H9 (cell line): ENCODE results near the gene SLC2A4RG. TPM values are rescaled to one million over a fixed set of nuclear protein-coding genes. Genes with fewer than 3 reads are reported as not detected.

ENCODE experiments used
- DNase-seq: peaks from one replicate; pipeline ENCODE4 v3.0.0-alpha.2; 2017
- H2AFZ ChIP-seq: one replicate; pipeline ENCODE4 v1.6.1; 2013; ENCODE audit warnings: mild to moderate bottlenecking, low read length, control low read depth, moderate library complexity
- H2AK5ac ChIP-seq: 2 replicates; pipeline ENCODE4 v1.6.1; 2013; ENCODE audit warnings: low read length, control low read depth, mixed read lengths; ENCODE audit not compliant: insufficient read length
- H2BK120ac ChIP-seq: one replicate; pipeline ENCODE4 v1.6.1; 2013; ENCODE audit warnings: low read depth, mild to moderate bottlenecking, low read length, control low read depth, inconsistent platforms; ENCODE audit not compliant: poor library complexity, severe bottlenecking
- H2BK12ac ChIP-seq: 2 replicates; pipeline ENCODE4 v1.6.1; 2013; ENCODE audit warnings: low read length, control low read depth, mixed read lengths, low read depth; ENCODE audit not compliant: insufficient read length
- H2BK15ac ChIP-seq: 2 replicates; pipeline ENCODE4 v1.6.1; 2013; ENCODE audit warnings: low read depth, low read length, control low read depth
- H2BK20ac ChIP-seq: one replicate; pipeline ENCODE4 v1.6.1; 2013; ENCODE audit warnings: low read depth, mild to moderate bottlenecking, low read length, control low read depth, inconsistent platforms; ENCODE audit not compliant: poor library complexity, severe bottlenecking
- H2BK5ac ChIP-seq: 2 replicates; pipeline ENCODE4 v1.6.1; 2013; ENCODE audit warnings: low read length, control low read depth, mixed read lengths; ENCODE audit not compliant: insufficient read length
- H3K14ac ChIP-seq: 2 replicates; pipeline ENCODE4 v1.6.1; 2013; ENCODE audit warnings: low read length, control low read depth; ENCODE audit not compliant: insufficient read depth
- H3K18ac ChIP-seq: 2 replicates; pipeline ENCODE4 v1.6.1; 2013; ENCODE audit warnings: low read depth, mild to moderate bottlenecking, mixed read lengths, low read length, control low read depth; ENCODE audit not compliant: insufficient read length
- H3K23ac ChIP-seq: 2 replicates; pipeline ENCODE4 v1.6.1; 2013; ENCODE audit warnings: low read length, control low read depth, mixed read lengths, low read depth; ENCODE audit not compliant: insufficient read length
- H3K23me2 ChIP-seq: 2 replicates; pipeline ENCODE4 v1.6.1; 2013; ENCODE audit warnings: low read depth, mild to moderate bottlenecking, mixed read lengths, low read length, control low read depth; ENCODE audit not compliant: insufficient read length, poor library complexity, severe bottlenecking
- H3K27ac ChIP-seq: 2 replicates; pipeline ENCODE4 v1.5.1; 2013; ENCODE audit warnings: low read length, control low read depth, mixed read lengths, low read depth; ENCODE audit not compliant: insufficient read length
- H3K27me3 ChIP-seq: 2 replicates; pipeline ENCODE4 v1.6.1; 2013; ENCODE audit warnings: low read length, control low read depth, inconsistent platforms; ENCODE audit not compliant: insufficient read depth
- H3K4ac ChIP-seq: 2 replicates; pipeline ENCODE4 v1.6.1; 2013; ENCODE audit warnings: low read depth, mild to moderate bottlenecking, control low read depth, inconsistent platforms, low read length, moderate library complexity
- H3K4me1 ChIP-seq: 2 replicates; pipeline ENCODE4 v1.6.1; 2013; ENCODE audit warnings: low read length, control low read depth, inconsistent platforms; ENCODE audit not compliant: insufficient read depth
- H3K4me2 ChIP-seq: 2 replicates; pipeline ENCODE4 v1.6.1; 2013; ENCODE audit warnings: low read length, control low read depth, mixed read lengths; ENCODE audit not compliant: insufficient read length, insufficient read depth
- H3K56ac ChIP-seq: 2 replicates; pipeline ENCODE4 v1.6.1; 2013; ENCODE audit warnings: low read depth, mild to moderate bottlenecking, mixed read lengths, low read length, control low read depth; ENCODE audit not compliant: insufficient read length
- H3K79me1 ChIP-seq: 2 replicates; pipeline ENCODE4 v1.6.1; 2013; ENCODE audit warnings: low read depth, mild to moderate bottlenecking, moderate library complexity, low read length, control low read depth, inconsistent platforms; ENCODE audit not compliant: insufficient read depth, poor library complexity, severe bottlenecking
- H3K79me2 ChIP-seq: 2 replicates; pipeline ENCODE4 v1.6.1; 2013; ENCODE audit warnings: low read length, control low read depth, inconsistent platforms; ENCODE audit not compliant: insufficient read depth
- H3K9ac ChIP-seq: 2 replicates; pipeline ENCODE4 v1.6.1; 2013; ENCODE audit warnings: low read length, control low read depth, mixed read lengths; ENCODE audit not compliant: insufficient read length; ENCODE audit errors: extremely low read depth
- H3K9me3 ChIP-seq: one replicate; pipeline ENCODE4 v1.6.1; 2013; ENCODE audit warnings: low read depth, low read length, inconsistent platforms; ENCODE audit not compliant: control insufficient read depth
- H3T11ph ChIP-seq: one replicate; pipeline ENCODE4 v1.6.1; 2013; ENCODE audit warnings: mild to moderate bottlenecking, low read length, control low read depth, inconsistent platforms
- H4K20me1 ChIP-seq: one replicate; pipeline ENCODE4 v1.6.1; 2013; ENCODE audit not compliant: control insufficient read depth, insufficient read length, insufficient read depth
- H4K5ac ChIP-seq: 2 replicates; pipeline ENCODE4 v1.6.1; 2013; ENCODE audit warnings: low read depth, mild to moderate bottlenecking, mixed read lengths, low read length, control low read depth; ENCODE audit not compliant: insufficient read length
- H4K8ac ChIP-seq: replicated peaks from 2 replicates; pipeline ENCODE4 v1.6.1; 2013; ENCODE audit warnings: low read length, control low read depth, mixed read lengths, low read depth; ENCODE audit not compliant: insufficient read length
- H4K91ac ChIP-seq: 2 replicates; pipeline ENCODE4 v1.6.1; 2013; ENCODE audit warnings: low read depth, mild to moderate bottlenecking, moderate library complexity, mixed read lengths, low read length, control low read depth; ENCODE audit not compliant: insufficient read length
- H3K27ac Mint-ChIP-seq, 3 experiments: 2 replicates in 2 of 3; 3 replicates in 1 of 3; pipeline ENCODE4 v1.8.0; 2020 to 2021; ENCODE audit warnings: mixed read lengths in 3 of 3, mild to moderate bottlenecking in 1 of 3, moderate library complexity in 1 of 3
- H3K27me3 Mint-ChIP-seq: 2 replicates; pipeline ENCODE4 v1.8.0; 2021; ENCODE audit warnings: low read depth, mild to moderate bottlenecking, moderate library complexity, mixed read lengths
- H3K36me3 Mint-ChIP-seq, 3 experiments: 2 replicates in 2 of 3; 3 replicates in 1 of 3; pipeline ENCODE4 v1.8.0; 2020 to 2021; ENCODE audit warnings: low read depth in 3 of 3, mixed read lengths in 3 of 3; ENCODE audit not compliant: insufficient read depth in 1 of 3
- H3K4me1 Mint-ChIP-seq, 2 experiments: 2 replicates each; pipeline ENCODE4 v1.8.0; 2020; ENCODE audit warnings: mixed read lengths in 2 of 2
- H3K4me3 Mint-ChIP-seq, 2 experiments: 2 replicates in 1 of 2; 3 replicates in 1 of 2; pipeline ENCODE4 v1.8.0; 2020 to 2021; ENCODE audit warnings: mild to moderate bottlenecking in 2 of 2, mixed read lengths in 2 of 2, moderate library complexity in 1 of 2
- H3K9me3 Mint-ChIP-seq, 2 experiments: 2 replicates in 1 of 2; 3 replicates in 1 of 2; pipeline ENCODE4 v1.8.0; 2020; ENCODE audit warnings: mild to moderate bottlenecking in 2 of 2, mixed read lengths in 2 of 2, moderate library complexity in 1 of 2
- CTCF ChIP-seq: fragments of 200-600 bp; sonication (generic); conservative IDR thresholded peaks from 3 replicates; pipeline ENCODE4 v1.8.0; 2021; ENCODE audit warnings: antibody characterized with exemption, mild to moderate bottlenecking
- WGBS: extraction: QIAGEN DNeasy Blood & Tissue Kit; methylation state at CpG from one replicate; pipeline ENCODE4 v1.1.7; 2013; ENCODE audit warnings: missing lambda C conversion rate, low lambda C conversion rate, mixed read lengths; ENCODE audit not compliant: insufficient read length; ENCODE audit errors: extremely low coverage; 5-methylcytosine and 5-hydroxymethylcytosine counted together
- total RNA-seq: library from RNA; stranded (reverse); gene quantifications from 2 replicates; pipeline ENCODE4 v1.2.1, GENCODE V29; 2021

SLC2A4RG gene
- total RNA-seq, 1 experiment from 2014 or later, result 43.9 TPM

GRCh38 chr20:63707558-63708300 lies 31.8 kb upstream of the SLC2A4RG start, which contains the start of the genes ARFRP1 and ZGPAT:
Gene ARFRP1 (minus strand): TSS chr20:63707976. CDS start chr20:63707091, 885 bp downstream.
Gene ZGPAT (plus strand): TSS chr20:63708039. CDS start chr20:63708581, 542 bp downstream.
- no CpG with 5 or more reads among the region's 98 CpGs for WGBS
- H3K9me3 Mint-ChIP-seq, result peaks cover 0 to 3% of the 10 kb centered on the region in 2 experiments; a peak in 1 of 5 replicates

More at GRCh38 chr20:63707558-63708300, 31.8 kb upstream of the SLC2A4RG start, which contains the start of the genes ARFRP1 and ZGPAT:
- Histone ChIP-seq H3K23me2 (peaks cover 12% of the 10 kb centered on the region), H3K14ac (peak within 1 kb of the TSS; percentile 68; the same call in 1 of the 2 replicates), H4K91ac (no peak within 1 kb of the TSS), H3T11ph (no peak within 1 kb of the TSS), H2BK5ac (no peak within 1 kb of the TSS), H2BK120ac (no peak within 1 kb of the TSS), H2AK5ac (no peak within 1 kb of the TSS), H3K18ac (no peak within 1 kb of the TSS), H2BK12ac (no peak within 1 kb of the TSS), H3K4ac (no peak within 1 kb of the TSS), H3K9me3 (no peaks in the 10 kb centered on the region), H3K27me3 (no peaks in the 10 kb centered on the region), H2BK20ac (no peak within 1 kb of the TSS), H3K23ac (no peak within 1 kb of the TSS), H3K79me2 (peaks cover 11% of the 10 kb centered on the region; the same call in 1 of the 2 replicates), H3K27ac (no peak within 1 kb of the TSS), H3K79me1 (peaks cover 4% of the 10 kb centered on the region), H4K5ac (no peak within 1 kb of the TSS), H4K20me1 (no peaks in the 10 kb centered on the region), H2AFZ (no peak within 1 kb of the TSS), H3K56ac (no peak within 1 kb of the TSS), H4K8ac (no peak within 1 kb of the TSS), H2BK15ac (no peak within 1 kb of the TSS), H3K4me2 (peak within 1 kb of the TSS; percentile 90), H3K9ac (peak within 1 kb of the TSS; percentile 35), H3K4me1 (no peaks in the 10 kb centered on the region)
- H3K27ac Mint-ChIP-seq, result peak within 1 kb of the TSS; percentile 63 to 81 (median 64); a peak in 5 of 7 replicates
- peaks cover 48 to 64% (median 63%) of the 10 kb centered on the region in 3 experiments for H3K36me3 Mint-ChIP-seq
- DNase-seq, result peak; percentile 84
- peak within 1 kb of the TSS; percentile 89 to 91 for H3K4me3 Mint-ChIP-seq
- peaks cover 8 to 16% of the 10 kb centered on the region in 2 experiments for H3K4me1 Mint-ChIP-seq
- TF ChIP-seq CTCF, result no peak
- no peaks in the 10 kb centered on the region for H3K27me3 Mint-ChIP-seq
